Osteocyte (in vitro differentiated cells): ENCODE results near the gene H1-8. TPM values are rescaled to one million over a fixed set of nuclear protein-coding genes. Genes with fewer than 3 reads are reported as not detected.
A peak's percentile ranks its signal among the peaks of the same experiment; 100 is the strongest.

Source experiments
- DNase-seq: peaks from one replicate; pipeline ENCODE4 v3.0.0; 2021; ENCODE audit warnings: mixed read lengths; ENCODE audit not compliant: unreplicated experiment; ENCODE audit errors: extremely low spot score
- H3K27ac Mint-ChIP-seq: one replicate; pipeline ENCODE4 v1.8.0; 2021; ENCODE audit warnings: mild to moderate bottlenecking, mixed read lengths; ENCODE audit not compliant: unreplicated experiment
- H3K27me3 Mint-ChIP-seq: one replicate; pipeline ENCODE4 v1.8.0; 2021; ENCODE audit warnings: mixed read lengths; ENCODE audit not compliant: unreplicated experiment
- H3K36me3 Mint-ChIP-seq: one replicate; pipeline ENCODE4 v1.8.0; 2021; ENCODE audit warnings: mixed read lengths; ENCODE audit not compliant: unreplicated experiment
- H3K4me1 Mint-ChIP-seq: one replicate; pipeline ENCODE4 v1.8.0; 2021; ENCODE audit warnings: mixed read lengths; ENCODE audit not compliant: unreplicated experiment
- H3K4me3 Mint-ChIP-seq: one replicate; pipeline ENCODE4 v1.8.0; 2021; ENCODE audit warnings: mild to moderate bottlenecking, moderate library complexity, mixed read lengths; ENCODE audit not compliant: unreplicated experiment
- H3K9me3 Mint-ChIP-seq: one replicate; pipeline ENCODE4 v1.8.0; 2021; ENCODE audit warnings: mixed read lengths; ENCODE audit not compliant: unreplicated experiment
- total RNA-seq: library from RNA; stranded (reverse); gene quantifications from 2 replicates; pipeline ENCODE4 v1.2.1, GENCODE V29; 2021
- TF ChIP-seq, protein P1 (sequence below): fragments of 200-600 bp; sonication (generic); IDR thresholded peaks from 2 replicates; pipeline ENCODE4 v1.5.0; 2021; ENCODE audit warnings: antibody characterized with exemption, mild to moderate bottlenecking, moderate library complexity

Gene H1-8
- total RNA-seq, 1 donor from 2014 or later = not detected

DNA sequence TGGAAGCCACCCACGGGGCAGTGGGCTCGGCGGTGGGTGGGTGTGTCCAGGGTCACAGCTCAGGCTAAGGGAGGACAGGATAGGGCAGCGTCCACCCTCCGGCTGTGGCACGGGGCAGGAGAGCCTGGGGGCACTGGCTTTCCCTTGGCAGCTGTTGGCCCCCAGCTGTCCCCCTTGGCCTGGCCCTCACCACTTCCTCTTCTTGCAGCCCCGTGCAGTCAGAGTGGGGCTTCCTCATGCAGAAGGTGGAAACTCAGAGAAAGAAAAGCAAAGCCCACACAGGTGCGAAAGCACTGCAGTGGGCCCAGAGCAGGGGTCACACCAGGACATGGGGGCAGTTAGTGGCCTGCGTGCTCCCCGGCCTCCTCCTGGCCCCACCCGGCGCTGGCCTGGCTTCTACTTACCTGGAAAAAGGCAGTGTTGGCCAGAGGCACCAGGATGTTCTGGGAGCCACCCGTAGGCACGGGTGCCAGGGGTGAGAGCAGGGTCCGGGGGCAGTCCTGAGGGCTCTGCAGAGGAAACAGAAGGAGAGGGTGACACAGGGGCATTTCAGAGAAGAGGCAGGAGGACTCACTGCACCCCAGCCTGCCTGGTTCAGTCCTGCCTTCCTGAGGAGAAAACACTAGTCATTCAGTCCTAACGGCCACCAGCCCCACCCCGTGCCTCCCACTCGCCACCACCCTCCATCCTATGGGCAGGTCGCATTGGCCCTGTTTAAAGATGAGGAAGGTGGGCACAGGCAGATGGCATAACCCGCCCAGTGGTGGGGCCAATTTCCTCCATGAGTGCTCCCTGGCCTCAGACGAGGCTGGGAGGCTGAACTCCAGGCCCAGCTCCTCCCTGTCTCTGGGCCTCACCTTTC, 35.2 kb downstream of the H1-8 start:
- TF ChIP-seq, protein P1, sequence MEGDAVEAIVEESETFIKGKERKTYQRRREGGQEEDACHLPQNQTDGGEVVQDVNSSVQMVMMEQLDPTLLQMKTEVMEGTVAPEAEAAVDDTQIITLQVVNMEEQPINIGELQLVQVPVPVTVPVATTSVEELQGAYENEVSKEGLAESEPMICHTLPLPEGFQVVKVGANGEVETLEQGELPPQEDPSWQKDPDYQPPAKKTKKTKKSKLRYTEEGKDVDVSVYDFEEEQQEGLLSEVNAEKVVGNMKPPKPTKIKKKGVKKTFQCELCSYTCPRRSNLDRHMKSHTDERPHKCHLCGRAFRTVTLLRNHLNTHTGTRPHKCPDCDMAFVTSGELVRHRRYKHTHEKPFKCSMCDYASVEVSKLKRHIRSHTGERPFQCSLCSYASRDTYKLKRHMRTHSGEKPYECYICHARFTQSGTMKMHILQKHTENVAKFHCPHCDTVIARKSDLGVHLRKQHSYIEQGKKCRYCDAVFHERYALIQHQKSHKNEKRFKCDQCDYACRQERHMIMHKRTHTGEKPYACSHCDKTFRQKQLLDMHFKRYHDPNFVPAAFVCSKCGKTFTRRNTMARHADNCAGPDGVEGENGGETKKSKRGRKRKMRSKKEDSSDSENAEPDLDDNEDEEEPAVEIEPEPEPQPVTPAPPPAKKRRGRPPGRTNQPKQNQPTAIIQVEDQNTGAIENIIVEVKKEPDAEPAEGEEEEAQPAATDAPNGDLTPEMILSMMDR = no peak
- no peaks in the 10 kb centered on the region for H3K9me3 Mint-ChIP-seq
- no peaks in the 10 kb centered on the region for H3K27me3 Mint-ChIP-seq
- DNase-seq = no peak
- peaks cover 26% of the 10 kb centered on the region for H3K36me3 Mint-ChIP-seq
- H3K4me1 Mint-ChIP-seq = peaks cover 19% of the 10 kb centered on the region
- no peak overlapping the region for H3K27ac Mint-ChIP-seq
- H3K4me3 Mint-ChIP-seq = no peak overlapping the region

- Mint-ChIP-seq H3K27ac (peak overlapping the region; percentile 56), H3K27me3 (no peaks in the 10 kb centered on the region), H3K4me1 (peaks cover 19% of the 10 kb centered on the region), H3K9me3 (no peaks in the 10 kb centered on the region), H3K36me3 (peaks cover 27% of the 10 kb centered on the region), H3K4me3 (no peak overlapping the region)
- DNase-seq = no peak
- TF ChIP-seq, protein P1 = no peak
Observed at GRCh38 chr3:129579991-129580390, 37.0 kb downstream of the H1-8 start.

DNA sequence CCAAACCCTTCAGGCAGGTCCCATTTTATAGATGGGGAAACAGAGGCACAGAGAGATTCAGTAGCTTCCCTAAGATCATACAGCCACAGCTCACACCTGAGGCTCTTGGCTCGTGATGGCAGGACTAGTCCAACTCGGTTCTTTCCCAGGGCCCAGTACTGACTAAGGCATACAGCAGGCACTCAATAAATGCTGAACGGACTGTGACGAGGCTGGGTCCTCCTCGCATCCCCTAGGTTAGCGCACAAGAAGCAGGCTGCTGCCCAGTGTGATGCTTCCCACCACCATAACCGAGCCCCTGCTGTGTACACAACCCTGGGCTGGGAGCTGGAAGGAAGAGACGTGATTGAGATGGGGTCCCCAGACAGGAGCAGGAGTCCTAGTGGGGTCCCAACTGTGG, 38.6 kb downstream of the H1-8 start:
- no peak overlapping the region for H3K4me3 Mint-ChIP-seq
- TF ChIP-seq, protein P1 = no peak
- H3K4me1 Mint-ChIP-seq = peaks cover 13% of the 10 kb centered on the region
- H3K27ac Mint-ChIP-seq = no peak overlapping the region
- H3K36me3 Mint-ChIP-seq = peaks cover 32% of the 10 kb centered on the region
- no peaks in the 10 kb centered on the region for H3K9me3 Mint-ChIP-seq
- no peak for DNase-seq
- no peaks in the 10 kb centered on the region for H3K27me3 Mint-ChIP-seq

- Mint-ChIP-seq H3K27me3 (no peaks in the 10 kb centered on the region), H3K4me1 (peaks cover 19% of the 10 kb centered on the region), H3K27ac (no peak overlapping the region), H3K9me3 (no peaks in the 10 kb centered on the region), H3K4me3 (no peak overlapping the region), H3K36me3 (peaks cover 38% of the 10 kb centered on the region)
- TF ChIP-seq, protein P1 = no peak
- DNase-seq = no peak
Observed at GRCh38 chr3:129582799-129583198, 39.8 kb downstream of the H1-8 start.

- Mint-ChIP-seq H3K27me3 (no peaks in the 10 kb centered on the region), H3K9me3 (no peaks in the 10 kb centered on the region), H3K27ac (no peak overlapping the region), H3K4me3 (no peak overlapping the region), H3K4me1 (peaks cover 20% of the 10 kb centered on the region), H3K36me3 (peaks cover 40% of the 10 kb centered on the region)
- DNase-seq = no peak
- TF ChIP-seq, protein P1 = no peak
Observed at GRCh38 chr3:129583289-129583688, 40.3 kb downstream of the H1-8 start.
